ENCODE measurements around the gene LARGE1.
"Not testable (repeated sequence)": the region's sequence is repeated elsewhere in the genome, so short reads cannot be mapped to it uniquely, and the experiment has no call there.

LARGE1 gene

DNA sequence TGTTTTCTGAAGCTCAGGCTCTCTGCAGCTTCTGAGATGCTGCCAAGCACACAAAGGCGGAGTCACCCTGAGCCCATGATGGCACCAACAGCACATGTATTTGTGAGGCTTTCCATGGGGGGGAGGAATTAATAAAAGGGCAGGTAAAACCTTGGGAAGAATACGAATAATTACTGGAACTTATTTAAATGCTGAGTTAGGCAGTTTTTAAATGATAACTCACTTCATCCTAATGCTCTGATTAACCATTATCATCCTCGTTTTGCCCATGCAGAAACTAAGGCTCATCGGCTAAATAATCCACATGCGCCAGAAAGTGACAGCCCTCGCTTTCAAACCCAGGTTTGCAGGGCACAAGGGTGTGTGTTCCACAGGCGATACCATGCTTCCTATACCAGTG lies 35.4 kb downstream of the LARGE1 start:
- no peak for DNase-seq

DNA sequence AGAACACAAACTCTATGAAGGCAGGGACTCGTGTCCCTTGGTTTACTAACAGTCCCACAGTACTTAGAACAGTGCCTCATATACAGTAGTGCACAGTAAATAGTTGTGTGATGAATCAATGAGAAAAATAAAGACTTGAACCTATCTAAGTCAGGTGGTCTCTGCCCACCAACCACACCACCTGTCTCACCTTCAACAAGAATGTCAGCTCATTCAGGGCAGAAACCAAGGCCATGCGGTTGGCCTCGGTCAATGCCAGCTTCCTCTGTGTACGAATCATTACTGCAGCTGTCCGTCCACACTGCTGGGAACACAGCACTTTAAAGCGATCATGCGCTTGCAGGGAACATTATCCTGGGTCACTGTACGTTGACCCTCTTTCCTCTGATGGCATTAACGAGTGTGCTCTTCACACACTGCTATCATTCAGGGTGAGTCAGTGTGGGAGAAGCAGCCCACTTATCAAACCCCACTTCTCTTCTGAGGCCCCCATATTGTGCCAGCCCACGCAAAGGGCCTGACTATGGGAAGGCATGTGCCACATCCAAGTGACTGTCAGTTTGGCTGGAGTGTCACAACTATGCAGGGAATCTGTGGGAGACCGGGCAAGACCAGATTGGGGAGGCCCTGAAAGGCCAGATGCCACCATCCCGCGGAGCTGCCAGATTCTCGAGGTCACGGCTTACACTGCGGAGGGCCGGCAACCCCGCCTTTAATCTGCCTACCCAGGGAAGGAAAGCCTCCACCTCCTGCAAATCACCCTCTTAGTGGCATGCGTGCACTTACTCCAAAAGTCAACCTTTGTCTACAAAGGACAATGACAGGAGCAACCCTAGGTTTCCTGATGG lies 36.1 kb downstream of the LARGE1 start:
- no peak for DNase-seq

DNA sequence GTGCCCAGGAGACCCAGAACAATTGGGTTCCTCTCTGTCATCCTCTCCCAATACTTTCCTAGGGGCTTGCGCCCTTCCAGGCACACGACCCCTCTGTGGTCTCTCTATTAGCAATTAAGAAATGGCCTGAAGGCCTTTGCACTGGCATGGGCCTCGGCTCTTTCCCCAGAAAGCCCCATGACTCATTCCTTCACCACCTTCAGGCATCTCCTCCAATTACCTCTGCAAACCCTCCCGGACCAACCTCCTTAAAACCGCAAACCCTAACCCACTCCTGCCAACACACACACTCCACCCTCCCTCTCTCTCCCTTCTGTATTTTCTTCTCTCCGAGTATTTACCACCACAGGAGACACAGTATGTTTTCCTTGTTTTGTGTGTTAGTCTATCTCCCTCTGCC lies 36.7 kb downstream of the LARGE1 start:
- DNase-seq: no peak

DNA sequence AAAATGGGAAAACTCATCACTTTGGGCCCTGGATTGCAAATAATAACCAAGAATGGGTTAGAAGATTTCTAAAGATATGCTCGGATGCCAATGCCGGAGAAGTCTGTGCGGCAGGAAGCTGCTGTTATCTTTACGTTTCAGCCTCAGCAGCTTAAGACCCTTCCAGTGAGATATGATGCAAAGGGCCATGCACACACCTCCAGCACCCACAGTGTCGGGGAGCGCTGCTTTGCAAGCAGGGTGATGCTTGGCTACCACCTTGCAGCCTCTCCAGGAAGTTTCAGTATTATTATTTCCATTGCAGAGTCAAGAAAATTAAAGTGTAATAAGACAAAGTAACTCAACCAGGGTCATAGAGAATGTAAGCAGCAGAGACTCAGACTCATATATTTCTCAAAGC lies 37.3 kb downstream of the LARGE1 start:
- no peak for DNase-seq

DNA sequence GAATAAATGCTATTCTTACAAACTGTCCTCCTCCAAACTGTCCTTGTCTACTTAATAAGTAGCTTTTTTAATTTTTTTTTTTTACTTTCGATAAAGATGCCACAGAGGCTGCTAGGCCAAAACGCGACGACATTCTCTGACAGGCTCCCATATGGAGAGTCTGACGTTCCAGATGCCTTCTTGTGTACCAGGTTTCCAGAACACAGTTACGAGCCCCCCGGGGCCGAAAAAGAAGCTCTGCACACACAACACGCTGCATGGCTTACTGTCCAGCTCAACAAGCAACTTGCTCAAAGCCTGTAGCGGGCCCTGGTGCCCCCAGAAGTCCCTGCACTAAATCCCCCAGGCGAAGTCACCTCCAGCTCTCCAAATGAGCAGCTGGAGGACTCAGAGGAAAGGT lies 39.3 kb downstream of the LARGE1 start:
- no peak for DNase-seq

DNA sequence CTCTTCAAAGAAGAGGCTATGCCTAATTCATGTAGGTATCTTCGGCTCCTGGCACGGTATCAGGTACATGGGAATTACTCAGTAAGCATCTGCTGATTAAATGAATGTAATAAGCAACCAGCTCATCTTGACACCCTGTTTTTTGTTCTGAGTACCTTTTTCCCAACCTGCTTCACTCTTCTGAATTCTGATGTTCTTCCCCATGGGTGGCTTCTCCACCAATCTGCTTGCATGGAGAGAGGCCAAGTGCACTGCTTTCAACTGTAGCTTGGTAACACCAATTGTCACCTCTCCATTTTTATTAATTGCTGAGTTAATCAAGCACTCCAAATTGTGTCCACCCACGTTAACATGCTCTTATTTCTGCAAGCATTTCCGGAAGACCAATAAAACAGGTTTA lies 40.5 kb downstream of the LARGE1 start:
- no peak for DNase-seq

DNA sequence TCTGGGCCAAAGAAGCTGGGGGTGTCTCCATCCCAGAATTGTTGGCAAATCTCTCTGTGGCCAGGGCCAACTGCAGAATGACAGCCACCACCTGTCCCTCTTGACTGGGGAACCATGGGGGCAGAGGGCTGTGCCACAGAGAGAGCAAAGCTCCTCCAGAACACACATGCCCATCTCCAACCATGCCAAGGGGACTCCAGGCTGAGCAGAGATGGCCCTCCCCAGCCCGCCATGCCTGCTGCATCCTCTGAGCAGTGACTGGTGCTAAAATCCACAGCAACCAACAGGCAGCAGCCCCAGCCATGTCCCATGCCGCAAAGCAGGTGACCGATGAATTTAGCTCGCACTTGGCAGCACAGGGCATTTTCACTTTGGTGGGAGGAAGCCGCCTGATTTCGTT lies 45.0 kb downstream of the LARGE1 start:
- DNase-seq: peak in 2 of 56 donors; percentile 6 to 22

DNA sequence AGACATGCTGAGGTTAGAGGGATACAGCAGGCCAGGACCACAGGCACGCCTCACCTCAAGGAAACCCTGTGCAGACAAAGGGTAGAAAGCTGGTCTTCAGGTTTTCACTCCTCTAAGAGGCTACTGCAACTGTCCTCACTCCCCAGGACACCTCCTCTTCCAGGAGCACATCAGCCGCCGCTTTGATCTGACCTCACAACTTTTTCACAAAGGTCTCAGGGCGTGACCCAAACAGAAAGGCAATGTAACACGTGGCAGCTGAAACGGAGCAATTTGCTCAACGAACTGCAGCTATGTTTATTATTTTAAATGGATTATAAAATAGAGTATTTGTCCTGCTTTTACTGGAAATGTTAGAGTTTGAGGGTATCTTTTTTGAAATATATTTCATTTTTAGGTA lies 46.1 kb downstream of the LARGE1 start:
- no peak for DNase-seq

DNA sequence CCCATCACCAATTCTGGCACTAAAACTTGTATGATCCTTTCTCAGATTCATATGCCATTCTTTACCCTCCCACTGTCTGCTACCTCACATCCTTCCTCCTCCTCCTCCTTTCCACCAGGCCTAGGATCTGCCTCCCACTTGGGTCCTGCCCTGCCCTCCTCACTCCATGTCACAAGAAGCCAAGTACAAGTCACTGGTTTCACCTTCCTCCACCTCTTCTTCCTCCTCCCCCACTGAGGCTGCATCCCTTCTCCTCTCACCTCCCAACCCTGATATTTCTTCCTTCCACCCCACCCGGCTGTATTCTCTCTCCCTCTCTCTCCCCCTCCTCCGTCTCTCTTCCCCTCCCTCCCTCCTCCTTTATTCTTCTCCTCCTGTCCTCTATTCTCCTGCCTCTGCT lies 46.6 kb downstream of the LARGE1 start:
- no peak for DNase-seq

DNA sequence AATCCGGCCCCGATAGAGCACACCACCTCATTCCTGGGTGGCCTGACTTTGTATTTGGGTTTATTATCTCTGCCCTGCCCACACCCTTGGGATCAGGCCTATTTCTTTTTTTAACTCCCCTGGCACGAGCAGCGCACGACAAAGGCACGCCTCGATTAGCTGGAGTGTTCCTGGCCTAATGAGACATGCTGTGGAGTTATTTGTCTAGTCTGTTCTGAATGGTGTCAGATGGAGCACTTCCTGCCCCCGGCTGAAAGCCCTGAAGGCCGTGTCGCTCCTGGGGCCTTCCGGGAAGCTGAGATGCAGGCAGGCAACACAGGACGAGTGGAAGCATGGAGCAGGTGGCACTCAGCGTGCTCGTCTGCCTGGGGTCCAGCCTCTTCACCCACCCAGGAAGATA lies 47.1 kb downstream of the LARGE1 start:
- no peak for DNase-seq

DNA sequence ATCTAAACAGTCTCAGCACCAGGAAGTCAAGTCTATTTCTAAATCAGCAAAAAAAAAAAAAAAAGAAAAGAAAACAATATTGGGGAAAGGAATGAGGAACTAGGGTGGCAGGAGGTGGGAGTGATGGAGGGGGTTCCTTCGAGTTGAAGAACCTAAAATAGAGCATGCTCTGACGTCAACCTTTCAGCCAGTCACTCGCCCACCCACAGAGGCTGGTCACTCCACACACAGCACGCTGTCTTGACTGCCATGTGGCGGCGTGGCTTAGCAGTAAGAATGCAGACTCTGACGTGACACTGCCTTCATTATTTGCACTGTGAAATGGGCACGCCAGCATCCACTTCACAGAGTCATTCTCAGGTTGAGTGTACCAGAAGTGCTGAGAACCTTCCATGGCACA lies 48.3 kb downstream of the LARGE1 start:
- no peak for DNase-seq

DNA sequence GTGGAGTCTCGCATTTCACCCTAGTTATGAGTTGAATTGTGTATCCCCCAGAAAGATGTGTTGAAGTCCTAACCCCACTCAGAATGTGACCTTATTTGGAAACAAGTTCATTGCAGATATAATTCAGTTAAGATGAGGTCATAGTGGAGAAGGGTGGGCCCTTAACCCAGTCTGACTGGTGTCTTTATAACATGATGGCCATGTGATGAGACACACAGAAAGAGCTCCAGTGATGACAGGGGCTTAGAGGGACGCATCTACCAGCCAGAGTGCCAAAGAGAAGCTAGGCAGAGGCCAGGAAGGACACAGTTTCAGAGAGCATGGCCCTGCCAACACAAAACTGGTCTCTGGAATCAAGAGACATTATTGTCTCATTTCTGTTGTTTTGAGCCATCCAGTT lies 50.3 kb downstream of the LARGE1 start:
- DNase-seq: peak in 4 of 56 donors; percentile 12 to 45 (median 20)

DNA sequence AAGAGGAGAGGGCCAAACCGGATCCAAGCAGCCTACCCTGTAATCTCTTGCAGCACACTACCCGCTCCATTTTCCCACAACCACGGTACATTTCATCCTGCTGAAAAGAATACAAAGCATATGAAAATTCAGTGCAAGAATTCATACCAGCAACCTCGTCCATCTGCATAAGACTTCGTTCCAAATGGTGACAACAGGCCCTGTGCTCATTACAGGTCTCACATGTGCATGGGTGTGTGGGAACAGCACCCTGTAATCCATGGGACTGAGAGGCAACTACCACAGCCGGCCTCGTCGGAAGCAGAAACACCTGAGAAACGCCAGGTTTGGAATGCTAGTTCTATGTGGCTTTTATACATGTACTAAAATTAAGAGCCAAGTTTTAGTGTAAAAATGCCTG lies 52.3 kb downstream of the LARGE1 start:
- no peak for DNase-seq

DNA sequence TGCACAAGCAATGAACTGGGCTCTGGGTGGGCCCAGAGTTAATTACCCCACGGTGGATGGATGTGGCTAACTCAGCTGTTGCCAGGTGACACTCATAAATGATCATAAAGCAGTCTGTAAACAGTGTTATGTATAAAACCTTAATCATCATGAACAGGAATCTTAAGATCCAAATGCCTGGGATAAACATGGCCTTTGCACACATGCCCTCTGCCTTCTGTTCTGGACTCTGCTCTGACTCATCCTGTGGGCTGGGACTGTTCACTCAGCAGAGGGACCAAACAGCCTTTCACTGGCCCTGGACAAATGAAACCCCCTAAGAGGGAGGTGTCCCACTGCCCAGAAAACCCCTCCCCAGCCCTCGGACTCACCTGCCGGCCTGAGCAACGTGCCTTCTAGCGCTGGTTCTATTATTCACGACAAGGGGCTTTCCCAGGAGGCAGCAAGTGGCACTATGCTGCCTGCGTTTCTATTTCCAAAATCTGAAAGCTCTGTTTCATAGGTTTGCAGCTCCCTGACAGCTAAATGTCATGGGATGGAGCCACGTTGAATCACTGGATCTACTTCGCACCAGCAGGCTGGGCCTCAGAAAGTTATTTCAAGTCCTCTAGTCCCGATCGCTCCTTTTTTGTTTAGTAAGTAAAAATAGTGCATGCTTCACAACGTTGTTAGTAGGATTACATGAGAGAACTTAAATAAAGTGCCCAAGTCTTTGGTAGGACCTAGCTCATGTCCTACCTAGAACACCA lies 53.0 kb downstream of the LARGE1 start:
- no peak for DNase-seq

DNA sequence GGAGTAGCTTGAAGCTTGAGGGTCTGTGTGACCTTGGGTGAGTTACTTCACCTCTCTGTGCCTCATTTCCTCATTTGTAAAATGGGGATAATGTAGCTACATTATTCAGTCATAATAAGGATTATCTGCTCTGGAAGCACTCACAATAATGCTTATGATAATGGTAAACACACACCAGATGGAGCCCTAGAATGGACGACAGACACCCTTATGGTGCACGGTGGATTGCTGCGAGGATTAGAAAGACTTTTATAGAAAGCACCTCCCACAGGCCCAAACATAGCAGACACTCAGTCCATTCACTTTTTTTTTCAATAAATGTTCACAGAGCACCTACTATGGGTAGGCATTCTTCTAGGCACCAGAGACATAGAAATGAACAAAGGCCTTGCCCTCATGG lies 53.8 kb downstream of the LARGE1 start:
- DNase-seq: peak in 1 of 56 donors; percentile 18

DNA sequence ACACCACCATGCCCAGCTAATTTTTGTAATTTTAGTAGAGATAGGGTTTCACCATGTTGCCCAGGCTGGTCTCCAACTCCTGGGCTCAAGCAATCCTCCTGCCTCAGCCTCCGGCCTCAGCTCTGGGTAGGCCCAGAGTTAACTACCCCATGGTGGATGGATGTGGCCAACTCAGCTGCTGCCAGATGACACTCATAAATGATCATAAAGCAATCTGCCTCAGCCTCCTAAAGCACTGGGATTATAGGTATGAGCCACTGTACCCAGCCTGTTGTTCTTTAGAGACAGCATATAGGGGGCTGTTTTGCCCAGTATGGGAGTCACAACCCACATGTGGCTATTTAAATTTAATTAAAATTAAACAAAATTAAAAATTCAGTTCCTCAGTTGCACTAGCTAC lies 54.3 kb downstream of the LARGE1 start:
- no peak for DNase-seq

DNA sequence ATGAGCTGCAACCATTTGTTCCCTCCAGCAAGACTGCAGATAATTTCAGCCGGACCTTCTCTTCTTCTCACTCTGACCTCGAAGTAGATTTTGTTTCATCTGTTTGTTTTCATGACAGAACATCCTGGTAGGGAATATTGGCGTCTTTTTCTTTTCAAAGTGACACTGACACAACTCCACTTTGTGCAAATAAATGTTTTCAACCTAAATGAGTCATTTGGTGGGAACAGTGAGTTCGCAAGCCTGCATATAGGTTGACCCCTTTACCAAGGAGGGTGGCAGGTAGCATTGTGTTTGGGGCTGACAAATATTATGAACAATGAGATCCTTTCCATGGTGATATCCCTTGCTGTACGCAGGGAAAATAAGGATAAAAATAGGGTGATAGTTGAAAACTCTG lies 55.0 kb downstream of the LARGE1 start:
- no peak for DNase-seq

DNA sequence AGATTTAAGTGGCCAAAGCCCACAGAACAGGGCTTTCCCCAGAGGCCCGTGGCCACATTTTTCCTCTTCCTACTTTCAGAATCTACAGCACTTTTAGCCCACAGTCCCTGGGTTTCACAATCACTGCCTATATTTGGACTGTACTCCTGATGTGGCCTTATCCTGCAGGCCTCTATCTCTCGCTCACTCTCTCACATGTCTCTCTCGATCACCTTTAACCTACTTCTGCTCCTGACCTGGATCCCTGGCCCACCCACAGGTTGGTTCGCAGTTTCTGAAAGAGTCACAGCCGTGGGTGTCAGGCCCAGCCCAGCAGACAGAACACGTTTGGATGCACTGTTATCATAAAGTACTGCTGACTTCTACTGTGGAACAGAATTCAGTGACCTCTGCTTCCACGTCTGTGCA lies 55.5 kb downstream of the LARGE1 start:
- no peak for DNase-seq

DNA sequence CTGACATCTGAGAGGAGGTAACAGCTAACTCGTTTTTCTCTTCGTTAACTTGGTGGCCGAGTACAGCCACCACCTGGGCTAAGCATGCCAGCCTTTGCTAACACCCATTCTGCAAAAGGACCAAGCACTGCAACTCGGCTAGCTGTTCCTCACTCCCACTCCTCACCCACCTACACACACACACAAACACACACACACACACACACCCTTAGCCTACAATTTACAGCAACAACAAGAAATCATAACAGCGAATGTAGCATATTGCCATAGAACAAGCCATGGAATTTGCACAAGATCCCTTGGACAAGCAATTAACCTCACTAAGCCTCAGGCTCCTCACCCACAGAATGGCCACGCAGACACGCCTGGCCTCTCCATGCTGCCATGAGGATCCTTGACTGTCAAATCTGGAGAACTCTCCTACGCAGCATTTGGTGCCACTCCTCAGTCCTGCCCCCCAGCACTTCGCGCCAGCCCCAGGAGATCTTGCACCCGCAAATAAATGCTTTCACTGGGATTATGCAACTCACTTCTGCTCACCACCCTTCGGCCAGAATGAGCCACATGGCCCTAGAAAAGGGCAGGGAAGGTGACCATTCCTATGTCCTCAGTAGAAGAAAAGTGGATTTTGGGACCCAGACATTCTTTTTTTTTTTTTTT lies 58.9 kb downstream of the LARGE1 start:
- peak in 1 of 56 donors; percentile 22 for DNase-seq

DNA sequence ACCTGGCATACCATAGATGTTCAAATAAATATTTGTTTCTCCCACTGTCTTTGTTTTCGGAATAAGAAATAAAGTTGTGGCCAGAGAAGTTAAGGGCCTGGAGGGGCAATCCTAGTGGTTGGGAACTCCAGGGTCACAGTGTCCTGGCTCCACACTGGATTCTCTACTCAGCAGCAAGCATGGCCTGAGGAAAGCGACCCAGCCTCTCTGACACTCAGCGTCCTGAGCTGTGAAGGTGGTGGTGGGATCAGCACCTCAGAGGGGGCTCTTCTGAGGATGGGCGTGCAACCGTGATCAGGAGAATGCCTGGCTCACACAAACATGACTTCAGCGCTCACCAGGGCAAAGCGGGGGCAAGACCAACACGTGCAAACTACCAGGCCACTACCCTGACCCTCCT lies 59.9 kb downstream of the LARGE1 start:
- DNase-seq: no peak

DNA sequence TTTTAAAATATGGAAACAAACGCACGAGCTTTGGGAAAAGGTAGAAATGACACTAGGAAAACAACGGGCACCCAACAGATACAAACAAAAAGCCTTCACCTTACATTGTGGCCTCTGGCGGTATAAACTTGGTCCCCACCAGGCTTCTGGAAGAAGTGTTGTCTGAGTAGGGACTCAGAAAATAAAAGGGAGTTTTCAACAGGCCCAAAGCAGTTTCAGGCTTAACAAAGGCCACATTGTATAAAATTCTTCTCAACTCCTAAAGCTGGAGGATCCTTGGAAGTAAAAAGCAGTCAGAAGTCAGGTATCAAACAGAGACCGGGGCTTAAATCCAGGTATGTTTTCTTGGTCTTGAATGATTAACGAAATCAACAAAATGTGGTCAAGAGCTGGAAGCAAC lies 61.0 kb downstream of the LARGE1 start:
- DNase-seq: no peak

DNA sequence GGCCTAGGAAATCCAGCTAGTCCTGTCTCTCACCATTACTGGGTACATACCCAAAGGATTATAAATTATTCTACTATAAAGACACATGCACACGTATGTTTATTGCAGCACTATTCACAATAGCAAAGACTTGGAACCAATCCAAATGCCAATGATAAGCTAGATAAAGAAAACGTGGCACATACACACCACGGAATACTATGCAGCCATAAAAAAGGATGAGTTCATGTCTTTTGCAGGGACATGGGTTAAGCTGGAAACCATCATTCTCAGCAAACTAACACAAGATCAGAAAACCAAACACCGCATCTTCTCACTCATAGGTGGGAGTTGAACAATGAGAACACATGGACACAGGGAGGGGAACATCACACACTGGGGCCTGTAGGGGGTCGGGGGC lies 61.6 kb downstream of the LARGE1 start:
- not testable (repeated sequence) for DNase-seq
